ENCODE measurements around the gene PDE4D.

- TF ChIP-seq, protein P1, sequence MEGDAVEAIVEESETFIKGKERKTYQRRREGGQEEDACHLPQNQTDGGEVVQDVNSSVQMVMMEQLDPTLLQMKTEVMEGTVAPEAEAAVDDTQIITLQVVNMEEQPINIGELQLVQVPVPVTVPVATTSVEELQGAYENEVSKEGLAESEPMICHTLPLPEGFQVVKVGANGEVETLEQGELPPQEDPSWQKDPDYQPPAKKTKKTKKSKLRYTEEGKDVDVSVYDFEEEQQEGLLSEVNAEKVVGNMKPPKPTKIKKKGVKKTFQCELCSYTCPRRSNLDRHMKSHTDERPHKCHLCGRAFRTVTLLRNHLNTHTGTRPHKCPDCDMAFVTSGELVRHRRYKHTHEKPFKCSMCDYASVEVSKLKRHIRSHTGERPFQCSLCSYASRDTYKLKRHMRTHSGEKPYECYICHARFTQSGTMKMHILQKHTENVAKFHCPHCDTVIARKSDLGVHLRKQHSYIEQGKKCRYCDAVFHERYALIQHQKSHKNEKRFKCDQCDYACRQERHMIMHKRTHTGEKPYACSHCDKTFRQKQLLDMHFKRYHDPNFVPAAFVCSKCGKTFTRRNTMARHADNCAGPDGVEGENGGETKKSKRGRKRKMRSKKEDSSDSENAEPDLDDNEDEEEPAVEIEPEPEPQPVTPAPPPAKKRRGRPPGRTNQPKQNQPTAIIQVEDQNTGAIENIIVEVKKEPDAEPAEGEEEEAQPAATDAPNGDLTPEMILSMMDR (IDR thresholded peaks at IDR 0.05): no peak
- no peak for TF ChIP-seq POLR2A (IDR thresholded peaks at IDR 0.05)
- no peak for TF ChIP-seq EP300 (IDR thresholded peaks at IDR 0.05)
These were observed 171.8 kb downstream of the PDE4D start for GRCh38 chr5:59721741-59722140.

Data from tibial nerve (tissue), 4 donors.